Loucy (cell line): ENCODE data around the gene SINHCAF.

Experiments
- H2AFZ ChIP-seq: fragments of 200-600 bp; sonication (generic); 2 replicates; pipeline ENCODE4 v1.6.0; 2016; ENCODE audit warnings: antibody characterized with exemption, mild to moderate bottlenecking, low read length, moderate library complexity
- H3F3A ChIP-seq: fragments of 200-600 bp; 2 replicates; pipeline ENCODE4 v1.6.0; 2016; ENCODE audit warnings: antibody characterized with exemption, low read depth, mild to moderate bottlenecking
- H3K27me3 ChIP-seq: fragments of 200-600 bp; sonication (generic); 2 replicates; pipeline ENCODE4 v1.6.1; 2014; ENCODE audit warnings: low read length, mild to moderate bottlenecking; ENCODE audit not compliant: insufficient read depth, poor library complexity, severe bottlenecking
- H3K36me3 ChIP-seq: fragments of 200-600 bp; sonication (generic); 2 replicates; pipeline ENCODE4 v1.6.1; 2016; ENCODE audit warnings: low read length; ENCODE audit not compliant: insufficient read depth
- H3K4me1 ChIP-seq: fragments of 200-600 bp; sonication (generic); 2 replicates; pipeline ENCODE4 v1.5.1; 2014; ENCODE audit warnings: low read length, mild to moderate bottlenecking; ENCODE audit not compliant: insufficient read depth, poor library complexity, severe bottlenecking
- H3K4me2 ChIP-seq: fragments of 200-600 bp; sonication (generic); 2 replicates; pipeline ENCODE4 v1.6.0; 2014; ENCODE audit warnings: antibody characterized with exemption, low read length, low read depth, mild to moderate bottlenecking; ENCODE audit not compliant: poor library complexity, severe bottlenecking
- H3K4me3 ChIP-seq: fragments of 200-600 bp; sonication (generic); 2 replicates; pipeline ENCODE4 v1.5.1; 2014; ENCODE audit warnings: low read length, mild to moderate bottlenecking, mixed read lengths; ENCODE audit not compliant: poor library complexity, severe bottlenecking
- H3K79me2 ChIP-seq: fragments of 200-600 bp; sonication (generic); 2 replicates; pipeline ENCODE4 v1.6.1; 2014; ENCODE audit warnings: low read length; ENCODE audit not compliant: insufficient read depth
- H3K9ac ChIP-seq: fragments of 200-600 bp; sonication (generic); 2 replicates; pipeline ENCODE4 v1.6.0; 2014; ENCODE audit warnings: mild to moderate bottlenecking, low read depth, low read length, moderate library complexity; ENCODE audit not compliant: poor library complexity, severe bottlenecking
- H3K9me2 ChIP-seq: fragments of 200-600 bp; sonication (generic); replicated peaks from 2 replicates; pipeline ENCODE4 v1.6.1; 2016; ENCODE audit warnings: low read depth, low read length, mixed read lengths
- H3K9me3 ChIP-seq: fragments of 200-600 bp; sonication (generic); 2 replicates; pipeline ENCODE4 v1.6.1; 2014; ENCODE audit warnings: mild to moderate bottlenecking, antibody characterized with exemption, low read length, low read depth; ENCODE audit not compliant: insufficient read depth
- H4K20me1 ChIP-seq: fragments of 200-600 bp; sonication (generic); 2 replicates; pipeline ENCODE4 v1.6.0; 2014; ENCODE audit warnings: antibody characterized with exemption, low read length, mild to moderate bottlenecking; ENCODE audit not compliant: insufficient read depth, poor library complexity, severe bottlenecking
- EZH2phosphoT487 ChIP-seq: fragments of 200-600 bp; IDR thresholded peaks from 2 replicates; pipeline ENCODE4 v1.6.1; 2018; ENCODE audit warnings: antibody characterized with exemption, mild to moderate bottlenecking, moderate library complexity, borderline replicate concordance
- TF ChIP-seq, protein P1 (sequence below): fragments of 200-600 bp; sonication (generic); conservative IDR thresholded peaks from 2 replicates; pipeline ENCODE4 v1.5.1; 2014; ENCODE audit warnings: mild to moderate bottlenecking, antibody characterized with exemption, low read length

SINHCAF gene

DNA sequence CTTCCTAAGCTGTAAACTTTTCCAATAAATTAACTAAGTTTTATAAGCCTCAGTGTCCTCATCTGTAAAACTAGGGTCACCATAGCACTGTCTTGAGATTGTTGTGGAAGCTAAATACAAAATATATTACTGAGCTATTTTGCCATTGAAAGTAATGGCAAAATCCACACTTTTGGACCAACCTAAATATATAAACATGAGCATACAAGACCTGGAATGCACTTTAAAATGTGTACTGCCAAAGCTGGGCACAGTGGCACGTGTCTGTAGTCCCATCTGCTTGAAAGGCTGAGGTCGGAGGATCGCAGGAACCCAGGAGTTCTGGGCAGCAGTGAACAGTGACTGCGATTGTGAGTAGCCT lies 29.8 kb upstream of the SINHCAF start:
- H3K9me2 ChIP-seq: no peaks in the 10 kb centered on the region
- H2AFZ ChIP-seq: 0 out of 2 replicates have a peak overlapping the region, but pooled peaks have one; percentile 5
- no peaks in the 10 kb centered on the region for H4K20me1 ChIP-seq
- H3K9ac ChIP-seq: no peak overlapping the region
- H3K4me3 ChIP-seq: no peak overlapping the region
- no peaks in the 10 kb centered on the region for H3K4me1 ChIP-seq
- TF ChIP-seq, protein P1, sequence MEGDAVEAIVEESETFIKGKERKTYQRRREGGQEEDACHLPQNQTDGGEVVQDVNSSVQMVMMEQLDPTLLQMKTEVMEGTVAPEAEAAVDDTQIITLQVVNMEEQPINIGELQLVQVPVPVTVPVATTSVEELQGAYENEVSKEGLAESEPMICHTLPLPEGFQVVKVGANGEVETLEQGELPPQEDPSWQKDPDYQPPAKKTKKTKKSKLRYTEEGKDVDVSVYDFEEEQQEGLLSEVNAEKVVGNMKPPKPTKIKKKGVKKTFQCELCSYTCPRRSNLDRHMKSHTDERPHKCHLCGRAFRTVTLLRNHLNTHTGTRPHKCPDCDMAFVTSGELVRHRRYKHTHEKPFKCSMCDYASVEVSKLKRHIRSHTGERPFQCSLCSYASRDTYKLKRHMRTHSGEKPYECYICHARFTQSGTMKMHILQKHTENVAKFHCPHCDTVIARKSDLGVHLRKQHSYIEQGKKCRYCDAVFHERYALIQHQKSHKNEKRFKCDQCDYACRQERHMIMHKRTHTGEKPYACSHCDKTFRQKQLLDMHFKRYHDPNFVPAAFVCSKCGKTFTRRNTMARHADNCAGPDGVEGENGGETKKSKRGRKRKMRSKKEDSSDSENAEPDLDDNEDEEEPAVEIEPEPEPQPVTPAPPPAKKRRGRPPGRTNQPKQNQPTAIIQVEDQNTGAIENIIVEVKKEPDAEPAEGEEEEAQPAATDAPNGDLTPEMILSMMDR: no peak
- TF ChIP-seq EZH2phosphoT487: no peak
- H3K4me2 ChIP-seq: no peak overlapping the region
- no peaks in the 10 kb centered on the region for H3F3A ChIP-seq
- no peaks in the 10 kb centered on the region for H3K9me3 ChIP-seq
- H3K79me2 ChIP-seq: no peaks in the 10 kb centered on the region
- no peaks in the 10 kb centered on the region for H3K27me3 ChIP-seq
- no peaks in the 10 kb centered on the region for H3K36me3 ChIP-seq

DNA sequence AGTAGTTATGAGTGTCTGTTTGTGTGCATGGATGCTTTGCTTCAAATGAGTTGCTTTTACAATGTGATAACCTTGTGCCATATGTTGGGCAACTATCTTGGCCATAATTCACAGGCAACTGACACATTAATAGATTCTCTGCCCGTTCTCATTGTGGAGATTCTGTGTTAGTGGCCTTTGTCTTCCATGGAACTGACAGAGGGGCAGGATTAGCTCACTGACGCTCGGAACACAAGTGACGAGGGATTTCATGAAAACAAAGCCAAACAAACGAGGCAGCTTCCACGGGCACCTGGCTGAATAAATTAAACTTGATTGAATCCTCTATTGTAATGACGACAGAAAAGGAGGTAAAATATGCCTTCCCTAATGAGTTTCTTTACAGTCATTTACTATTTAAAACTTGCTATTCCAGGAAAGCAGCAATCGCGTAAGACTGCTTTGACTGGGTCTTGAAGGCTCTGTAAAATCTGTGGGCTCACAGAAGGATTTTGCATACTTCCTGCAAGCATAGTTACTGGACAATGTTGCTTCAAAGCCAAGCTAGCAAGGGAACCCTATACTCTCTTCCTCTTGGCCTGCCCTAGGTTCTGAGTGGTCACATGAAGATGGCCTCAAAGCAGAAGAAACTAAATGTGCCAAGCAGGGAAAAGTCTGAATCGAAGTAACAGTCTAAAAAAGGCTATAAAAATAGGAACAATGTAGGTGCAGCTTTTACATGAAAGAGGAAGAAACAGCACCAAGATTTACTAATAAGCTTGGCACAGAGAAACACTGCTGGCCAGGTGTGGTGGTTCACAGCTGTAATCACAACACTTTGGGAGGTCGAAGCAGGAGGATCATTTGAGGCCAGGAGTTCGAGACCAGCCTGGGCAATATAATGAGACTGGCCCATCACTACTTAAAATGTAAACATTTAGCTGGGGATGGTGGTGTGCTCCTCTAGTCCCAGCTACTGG lies 28.1 kb upstream of the SINHCAF start:
- Histone ChIP-seq H3K9me3 (no peaks in the 10 kb centered on the region), H3K4me1 (no peaks in the 10 kb centered on the region), H3K9me2 (no peaks in the 10 kb centered on the region), H3K4me2 (no peak overlapping the region), H3K9ac (no peak overlapping the region), H3K27me3 (no peaks in the 10 kb centered on the region), H4K20me1 (no peaks in the 10 kb centered on the region), H2AFZ (peak overlapping the region; percentile 57; the same call in 1 of the 2 replicates), H3K4me3 (no peak overlapping the region), H3K36me3 (no peaks in the 10 kb centered on the region), H3F3A (no peaks in the 10 kb centered on the region), H3K79me2 (no peaks in the 10 kb centered on the region)
- no peak for TF ChIP-seq EZH2phosphoT487
- TF ChIP-seq, protein P1: no peak

DNA sequence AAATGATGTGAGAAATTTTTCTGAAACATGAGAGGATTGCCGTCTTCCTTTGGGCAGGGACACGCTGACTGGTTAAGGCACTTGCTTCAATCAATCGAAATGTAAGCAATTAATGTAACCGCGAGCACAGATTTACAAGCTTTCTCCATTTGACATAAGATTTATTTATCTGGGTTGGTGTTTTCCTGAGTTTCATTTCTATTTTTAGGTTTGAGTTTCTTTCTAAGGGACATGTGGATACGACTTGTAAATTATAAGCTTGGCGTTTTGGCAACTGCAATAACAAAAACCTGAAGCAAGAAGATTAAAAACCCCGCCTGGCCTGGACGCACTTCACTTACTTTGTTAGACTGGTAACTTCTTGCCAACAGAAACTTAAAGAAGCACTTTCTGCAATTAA lies 20.3 kb upstream of the SINHCAF start:
- Histone ChIP-seq H3K79me2 (no peaks in the 10 kb centered on the region), H3K4me2 (no peak overlapping the region), H3K4me3 (no peak overlapping the region), H3K4me1 (no peaks in the 10 kb centered on the region), H3K9ac (no peak overlapping the region), H2AFZ (no peak overlapping the region), H3K9me3 (no peaks in the 10 kb centered on the region), H3K36me3 (no peaks in the 10 kb centered on the region), H3K27me3 (no peaks in the 10 kb centered on the region), H3K9me2 (no peaks in the 10 kb centered on the region), H4K20me1 (no peaks in the 10 kb centered on the region), H3F3A (no peaks in the 10 kb centered on the region)
- TF ChIP-seq, protein P1: no peak
- TF ChIP-seq EZH2phosphoT487: no peak
